AG04449 (cell line): ENCODE results near the gene INHBA.

Experiments
- CTCF ChIA-PET: fragments of 350-600 bp; formaldehyde crosslinking; extraction: SDS; loops from one replicate; lab custom pipeline; 2021; ENCODE audit warnings: antibody characterized with exemption; lab: Yijun Ruan, JAX
- POLR2A ChIA-PET: fragments of 400-600, 350-600 bp; formaldehyde crosslinking; extraction: SDS; loops from one replicate; lab custom pipeline; 2020; ENCODE audit warnings: antibody characterized with exemption, inconsistent platforms; lab: Yijun Ruan, JAX
- DNase-seq: peaks from one replicate; pipeline ENCODE4 v3.0.0-alpha.2; 2010; ENCODE audit warnings: low read depth, low spot score
- H3K4me3 ChIP-seq: 2 replicates; pipeline ENCODE4 v1.5.1; 2011; ENCODE audit warnings: low read depth, mild to moderate bottlenecking, control low read depth, low read length
- TF ChIP-seq, protein P1 (sequence below): IDR thresholded peaks from one replicate; pipeline ENCODE4 v1.5.1; 2011; ENCODE audit warnings: mild to moderate bottlenecking, moderate library complexity, low read length, control low read depth, inconsistent platforms; ENCODE audit not compliant: insufficient read depth; ENCODE audit errors: missing control alignments

INHBA gene

DNA sequence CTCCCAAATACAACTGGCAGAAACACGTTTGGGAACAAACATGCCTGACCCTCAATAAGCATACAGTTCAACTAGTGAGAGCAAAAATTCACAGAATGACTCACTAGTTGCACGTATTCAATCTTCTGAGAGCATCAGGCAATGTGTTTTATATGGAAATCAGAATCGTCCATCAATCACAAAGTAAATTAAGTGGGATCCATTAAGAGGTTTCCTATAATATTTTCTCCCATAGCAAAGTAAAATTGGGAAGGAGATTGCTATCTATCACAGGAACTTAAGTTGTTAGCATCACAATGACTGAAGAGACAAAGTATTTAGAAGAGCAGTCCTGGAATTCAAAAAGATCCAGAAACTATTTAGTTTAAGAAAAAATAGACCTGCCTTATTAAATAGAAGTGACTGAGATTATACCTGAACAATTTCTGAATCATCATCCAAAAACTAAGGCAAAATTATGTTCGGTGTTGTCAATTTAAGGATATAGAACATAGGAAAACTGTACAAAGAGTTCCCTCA is 28.3 kb downstream of the INHBA start:
- CTCF ChIA-PET = no interaction called here
- H3K4me3 ChIP-seq = no peak overlapping the region
- POLR2A ChIA-PET = no interaction called here
- TF ChIP-seq, protein P1, sequence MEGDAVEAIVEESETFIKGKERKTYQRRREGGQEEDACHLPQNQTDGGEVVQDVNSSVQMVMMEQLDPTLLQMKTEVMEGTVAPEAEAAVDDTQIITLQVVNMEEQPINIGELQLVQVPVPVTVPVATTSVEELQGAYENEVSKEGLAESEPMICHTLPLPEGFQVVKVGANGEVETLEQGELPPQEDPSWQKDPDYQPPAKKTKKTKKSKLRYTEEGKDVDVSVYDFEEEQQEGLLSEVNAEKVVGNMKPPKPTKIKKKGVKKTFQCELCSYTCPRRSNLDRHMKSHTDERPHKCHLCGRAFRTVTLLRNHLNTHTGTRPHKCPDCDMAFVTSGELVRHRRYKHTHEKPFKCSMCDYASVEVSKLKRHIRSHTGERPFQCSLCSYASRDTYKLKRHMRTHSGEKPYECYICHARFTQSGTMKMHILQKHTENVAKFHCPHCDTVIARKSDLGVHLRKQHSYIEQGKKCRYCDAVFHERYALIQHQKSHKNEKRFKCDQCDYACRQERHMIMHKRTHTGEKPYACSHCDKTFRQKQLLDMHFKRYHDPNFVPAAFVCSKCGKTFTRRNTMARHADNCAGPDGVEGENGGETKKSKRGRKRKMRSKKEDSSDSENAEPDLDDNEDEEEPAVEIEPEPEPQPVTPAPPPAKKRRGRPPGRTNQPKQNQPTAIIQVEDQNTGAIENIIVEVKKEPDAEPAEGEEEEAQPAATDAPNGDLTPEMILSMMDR = no peak
- no peak for DNase-seq

DNA sequence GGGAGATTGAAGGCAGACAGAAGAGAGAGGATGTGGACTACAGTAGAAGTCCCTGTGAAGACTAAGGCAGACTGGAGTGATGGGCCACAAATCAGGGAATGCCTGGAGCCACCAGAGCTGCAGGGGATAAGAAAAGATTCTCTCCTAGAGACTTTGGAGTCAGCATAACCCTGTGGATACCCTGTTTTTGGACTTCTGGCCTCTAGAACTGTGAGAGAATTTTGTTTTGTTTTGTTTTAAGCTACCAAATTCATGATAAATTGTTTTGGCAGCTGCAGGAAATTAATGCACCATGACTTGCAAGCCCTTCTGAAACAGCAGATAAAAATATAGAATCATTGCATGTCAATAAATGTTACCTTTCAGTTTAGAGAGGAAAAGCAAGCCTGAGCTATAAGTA is 41.3 kb downstream of the INHBA start:
- H3K4me3 ChIP-seq = no peak overlapping the region
- DNase-seq = no peak
- TF ChIP-seq, protein P1 = no peak
- POLR2A ChIA-PET = no interaction called here
- CTCF ChIA-PET = interaction anchor here (0.9 kb wide), 1 partner anchor 563 kb away, joined by 3 read pairs; no protein-coding TSS in a partner anchor

DNA sequence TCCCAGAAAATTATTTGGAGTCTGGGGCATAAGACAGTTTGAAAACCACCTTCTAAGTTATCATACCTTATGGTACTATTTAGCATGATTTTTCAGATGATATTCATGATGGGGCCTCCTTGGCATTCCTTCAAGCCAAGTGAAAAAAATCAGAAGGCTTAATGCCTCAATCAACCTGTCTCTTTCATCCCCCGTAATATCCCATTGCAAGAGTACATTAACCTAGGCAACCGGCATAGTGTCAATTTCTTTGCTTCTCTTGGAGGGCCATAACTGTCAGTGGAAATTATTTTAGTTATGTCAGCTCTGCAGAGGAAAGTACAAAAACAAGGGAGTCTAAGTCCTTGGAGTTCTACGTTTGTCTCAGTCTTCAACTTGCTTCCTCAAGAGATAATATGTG is 43.4 kb downstream of the INHBA start:
- TF ChIP-seq, protein P1 = no peak
- POLR2A ChIA-PET = no interaction called here
- H3K4me3 ChIP-seq = no peak overlapping the region
- CTCF ChIA-PET = interaction anchor here (0.6 kb wide), 1 partner anchor 657 kb away, joined by 3 read pairs; no protein-coding TSS in a partner anchor
- DNase-seq = no peak

DNA sequence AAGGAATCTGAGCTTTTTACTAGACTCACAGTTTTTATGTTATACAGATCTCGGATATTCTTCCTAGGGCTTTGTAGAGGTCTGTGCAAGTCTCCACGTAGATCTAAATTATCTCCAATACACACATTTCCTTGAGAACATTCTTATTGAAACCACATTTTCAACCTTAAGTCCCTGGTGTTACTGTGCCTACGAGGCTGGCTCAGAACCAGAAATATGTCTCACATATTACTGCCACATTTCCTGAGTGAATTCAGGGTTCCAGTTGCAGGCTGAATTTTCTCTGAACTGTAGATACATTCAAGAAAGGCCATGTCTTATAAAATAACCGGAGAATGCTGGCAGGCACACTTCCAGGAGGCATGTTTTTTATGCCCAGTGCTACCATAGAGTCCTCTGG is 46.5 kb downstream of the INHBA start:
- POLR2A ChIA-PET = no interaction called here
- TF ChIP-seq, protein P1 = no peak
- peak; percentile 34 for DNase-seq
- CTCF ChIA-PET = no interaction called here
- no peak overlapping the region for H3K4me3 ChIP-seq

DNA sequence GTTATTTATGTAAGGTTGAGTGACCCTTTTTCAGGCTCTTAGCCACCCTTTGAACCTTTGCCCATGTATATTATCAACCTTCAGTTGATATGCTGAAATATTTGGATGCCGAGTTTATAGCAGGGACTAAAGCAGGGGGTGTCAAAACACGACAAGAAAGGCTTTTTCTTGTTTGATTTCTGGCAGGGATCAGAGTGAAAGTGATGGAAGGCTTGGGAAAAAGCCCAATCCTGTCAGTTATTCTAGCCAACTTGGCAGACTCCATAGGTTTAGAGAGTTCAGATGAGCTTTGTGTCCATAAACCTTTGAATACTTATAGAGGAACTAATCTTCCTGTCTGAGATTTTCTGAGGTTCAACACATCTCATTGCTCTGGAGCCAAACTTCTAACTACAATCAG is 47.5 kb downstream of the INHBA start:
- H3K4me3 ChIP-seq = no peak overlapping the region
- ChIA-PET POLR2A (no interaction called here), CTCF (interaction anchor here (1.0 kb wide), 1 partner anchor 57 kb away, joined by 3 read pairs; no protein-coding TSS in a partner anchor)
- TF ChIP-seq, protein P1 = no peak
- DNase-seq = no peak

DNA sequence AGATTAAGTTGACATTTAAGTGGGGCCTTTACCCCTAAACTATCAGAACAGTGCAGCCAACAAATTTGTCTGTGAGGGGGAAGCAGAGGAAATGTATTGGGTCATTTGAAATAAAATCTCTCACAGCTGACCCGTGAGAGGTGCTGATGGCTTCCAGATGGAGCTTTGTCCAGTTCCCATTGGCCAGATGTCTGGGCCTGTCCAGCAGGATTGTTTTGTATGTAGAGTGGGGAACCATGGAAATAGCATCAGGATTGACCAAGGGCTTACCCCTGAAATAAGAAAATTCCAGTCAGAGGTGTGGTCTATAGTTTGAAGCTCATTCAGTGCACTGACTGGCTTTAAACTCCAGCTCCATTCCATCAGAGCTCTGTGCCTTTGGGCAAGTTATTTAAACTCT is 50.6 kb downstream of the INHBA start:
- H3K4me3 ChIP-seq = no peak overlapping the region
- POLR2A ChIA-PET = no interaction called here
- DNase-seq = no peak
- CTCF ChIA-PET = no interaction called here
- TF ChIP-seq, protein P1 = no peak
